Fibroblast of the aortic adventitia (primary cell): Measurements from ENCODE around the gene SOCS7. TPM values are rescaled to one million over a fixed set of nuclear protein-coding genes. Genes with fewer than 3 reads are reported as not detected.

Experiments used
- DNase-seq: peaks from one replicate; pipeline ENCODE4 v3.0.0-alpha.2; 2010; ENCODE audit warnings: low read depth
- H3K4me3 ChIP-seq: 2 replicates; pipeline ENCODE4 v1.5.1; 2011; ENCODE audit warnings: low read depth, mild to moderate bottlenecking, control low read depth, low read length, moderate library complexity
- CTCF ChIP-seq: IDR thresholded peaks from 2 replicates; pipeline ENCODE4 v1.5.1; 2011; ENCODE audit warnings: mild to moderate bottlenecking, low read length, control low read depth, inconsistent platforms; ENCODE audit not compliant: insufficient read depth
- total RNA-seq: library from RNA; depleted of rRNA; stranded (reverse); fragments of >200 nt; gene quantifications from 2 replicates; pipeline ENCODE4 v1.2.3, GENCODE V29; 2012; ENCODE audit warnings: low replicate concordance

Gene SOCS7
- total RNA-seq, 1 donor = 11.7 TPM

DNA sequence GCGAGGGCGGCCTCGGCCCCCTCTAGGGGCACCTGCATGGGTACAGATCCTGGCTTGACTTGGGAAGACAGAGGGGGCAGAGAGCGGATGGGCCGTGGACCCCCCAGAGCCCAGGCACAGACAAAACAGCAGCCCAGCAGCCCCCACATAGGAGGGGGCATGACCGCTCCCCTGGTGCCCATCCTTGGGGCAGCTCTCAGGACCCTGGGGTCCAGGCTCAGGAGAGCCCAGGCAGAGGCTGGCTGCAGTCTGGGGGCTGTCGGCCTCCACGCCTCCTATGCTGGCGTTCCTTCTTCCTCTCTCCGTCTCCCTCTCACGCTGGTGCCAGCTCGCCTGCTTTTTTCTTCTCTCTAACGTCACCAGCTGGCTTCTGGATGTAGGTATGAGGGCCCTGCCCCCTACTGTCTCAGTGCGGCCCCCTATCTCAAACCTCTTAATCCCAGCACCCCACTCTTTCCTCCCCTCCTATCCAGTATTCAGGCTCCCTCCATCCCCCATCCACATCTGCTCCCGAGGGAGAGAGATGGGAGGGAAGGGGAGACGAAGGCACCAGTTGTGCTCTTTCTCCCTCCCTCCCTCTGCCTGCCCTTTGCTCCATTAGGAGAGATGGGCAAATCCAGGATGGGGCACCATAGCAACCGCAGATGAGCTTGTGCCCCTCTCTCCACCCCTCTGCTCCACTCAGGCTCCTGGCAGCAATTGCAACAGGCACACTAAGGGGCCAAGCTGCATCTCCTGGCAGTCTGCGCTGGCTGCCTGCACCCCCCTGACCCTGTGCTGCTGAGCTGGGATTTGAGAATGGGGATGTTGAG, 7.8 kb upstream of the SOCS7 start, which contains the start of gene GPR179:
Gene GPR179 (minus strand): TSS at position 349 of the 812 bp plus-strand sequence. CDS start 167 bp downstream, at position 182.
- TF ChIP-seq CTCF = no peak
- DNase-seq = no peak
- H3K4me3 ChIP-seq = no peak within 1 kb of the TSS

DNA sequence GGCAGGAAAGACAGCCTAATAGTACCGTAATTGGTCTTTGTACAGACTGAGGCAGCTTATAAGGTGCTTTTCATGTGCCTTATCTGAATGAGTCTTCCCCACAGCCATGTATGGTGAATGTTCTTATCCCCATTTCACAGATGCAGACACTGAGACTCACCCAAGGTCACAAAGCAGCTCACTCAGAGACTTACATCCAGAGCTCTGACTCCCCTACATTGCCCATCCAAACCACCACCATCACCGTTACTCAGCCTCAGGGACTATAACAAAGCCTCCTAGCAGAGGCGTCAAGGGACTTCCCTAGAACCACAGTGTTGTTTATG, 7.3 kb upstream of the SOCS7 start:
- no peak overlapping the region for H3K4me3 ChIP-seq
- no peak for TF ChIP-seq CTCF
- DNase-seq = no peak

DNA sequence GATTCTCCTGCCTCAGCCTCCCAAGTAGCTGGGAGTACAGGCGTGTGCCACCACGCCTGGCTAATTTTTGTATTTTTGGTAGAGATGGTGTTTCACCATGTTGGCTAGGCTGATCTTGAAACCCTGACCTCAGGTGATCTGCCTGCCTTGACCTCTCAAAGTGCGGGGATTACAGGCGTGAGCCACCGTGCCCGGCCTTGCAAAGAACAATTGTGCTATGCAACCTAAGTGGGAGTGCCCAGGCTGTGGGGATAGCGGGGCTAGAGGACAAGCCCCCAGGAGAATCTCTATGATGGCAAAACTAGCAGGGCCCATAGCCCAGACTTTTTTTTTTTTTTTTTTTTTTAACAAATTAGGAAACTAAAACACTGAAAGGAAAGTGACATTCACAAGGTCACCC, 5.9 kb upstream of the SOCS7 start:
- TF ChIP-seq CTCF = no peak
- no peak for DNase-seq
- no peak overlapping the region for H3K4me3 ChIP-seq

- H3K4me3 ChIP-seq = no peak overlapping the region
- peak; percentile 99 for TF ChIP-seq CTCF
- DNase-seq = peak; percentile 86
These were observed 2.4 kb upstream of the SOCS7 start for GRCh38 chr17:38349097-38349730.

GRCh38 chr17:38350035-38350434, 1.6 kb upstream of the SOCS7 start:
- no peak for DNase-seq
- H3K4me3 ChIP-seq = no peak overlapping the region
- no peak for TF ChIP-seq CTCF

GRCh38 chr17:38352245-38353085, 821 bp downstream of the SOCS7 start:
- peak overlapping the region; percentile 78 for H3K4me3 ChIP-seq
- no peak for DNase-seq

More at GRCh38 chr17:38352245-38353085, 821 bp downstream of the SOCS7 start:
- TF ChIP-seq CTCF = no peak
